Sigmoid colon (tissue), 7 donors: Measurements from ENCODE around the gene KCNB1. TPM values are rescaled to one million over a fixed set of nuclear protein-coding genes. Genes with fewer than 3 reads are reported as not detected.

Experiments used
- DNase-seq: peaks from one replicate; pipeline ENCODE4 v3.0.0-alpha.2; 2019
- H3K27ac ChIP-seq, 4 donors: fragments of 200-600 bp; sonication (generic); one replicate each; pipeline ENCODE4 v1.5.1; 2016 to 2019; ENCODE audit warnings: mild to moderate bottlenecking in 1 of 4
- H3K27me3 ChIP-seq, 3 donors: fragments of 200-600 bp; sonication (generic); one replicate each; pipeline ENCODE4 v1.5.1; 2019; ENCODE audit warnings: mild to moderate bottlenecking in 1 of 3
- H3K36me3 ChIP-seq, 4 donors: fragments of 200-600 bp; sonication (generic); one replicate each; pipeline ENCODE4 v1.5.1; 2016 to 2019
- H3K4me1 ChIP-seq, 4 donors: fragments of 200-600 bp; sonication (generic); one replicate each; pipeline ENCODE4 v1.5.1; 2017 to 2019
- H3K4me3 ChIP-seq, 4 donors: fragments of 200-600 bp; sonication (generic); one replicate each; pipeline ENCODE4 v1.5.1; 2017 to 2019; ENCODE audit warnings: mild to moderate bottlenecking in 2 of 4, moderate library complexity in 1 of 4
- H3K9me3 ChIP-seq, 4 donors: fragments of 200-600 bp in 3 of 4; sonication (generic) in 3 of 4; one replicate each; pipeline versions ENCODE4 v1.5.1 to v1.6.1; 2013 to 2019
- CTCF ChIP-seq, 4 experiments: fragments of 450-650 bp in 3 of 4; fragments of 200-600 bp in 1 of 4; IDR thresholded peaks; one replicate each; pipeline ENCODE4 v1.5.1; 2016 to 2019; ENCODE audit warnings: antibody characterized with exemption in 4 of 4, mild to moderate bottlenecking in 3 of 4, moderate library complexity in 2 of 4
- EP300 ChIP-seq, 4 donors: sonication (generic); formaldehyde crosslinking; IDR thresholded peaks; one replicate each; pipeline ENCODE4 v1.6.1; 2017; ENCODE audit warnings: antibody characterized with exemption in 4 of 4
- POLR2A ChIP-seq, 2 donors: fragments of 450-650 bp; IDR thresholded peaks; one replicate each; pipeline ENCODE4 v1.6.1; 2016; ENCODE audit warnings: antibody characterized with exemption in 2 of 2, mild to moderate bottlenecking in 2 of 2, moderate library complexity in 2 of 2
- POLR2AphosphoS5 ChIP-seq, 4 donors: sonication (generic); formaldehyde crosslinking; IDR thresholded peaks; one replicate each; pipeline ENCODE4 v1.6.1; 2017; ENCODE audit warnings: antibody characterized with exemption in 4 of 4
- WGBS, 2 donors: extraction: QIAGEN DNeasy Blood & Tissue Kit; methylation state at CpG; one replicate each; pipeline ENCODE4 v1.1.7; 2013; 5-methylcytosine and 5-hydroxymethylcytosine counted together
- intact Hi-C: fragments of 100-400 bp; cut with DNase I; formaldehyde crosslinking; loops from one replicate; pipeline ENCODE4 v1.15.1; 2023
- polyA plus RNA-seq, 3 donors: library from polyadenylated mRNA; stranded (reverse); fragments of 200-250 nt; gene quantifications; one replicate each; pipeline ENCODE4 v1.2.3, GENCODE V29; 2013
- total RNA-seq, 4 donors: library from RNA; depleted of rRNA; stranded (reverse); fragments of >200 nt; gene quantifications; one replicate each; pipeline ENCODE4 v1.1.0, GENCODE V29; 2016
- donor health status: healthy with polysubstance abuse.
- donor health status: Bipolar disorder and iron deficiency.
- donor health status: healthy.

KCNB1 gene
- total and polyA plus RNA-seq, 7 donors, result under 0.01 to 20.6 (median 14.6) TPM; not detected in 1

- DNase-seq, result peak; percentile 84
- no peaks in the 10 kb centered on the region for H3K36me3 ChIP-seq
- intact Hi-C loops, result loop anchor here (2.0 kb wide), 1 partner anchor 53 kb away; no protein-coding TSS in a partner anchor
- H3K9me3 ChIP-seq, result no peaks in the 10 kb centered on the region
- H3K27ac ChIP-seq, result peak overlapping the region; percentile 89 to 97 (median 92)
- 76 to 81% methylated on average over 4 of the region's 4 CpGs for WGBS, 2 donors
- no peak overlapping the region for H3K4me3 ChIP-seq
- no peaks in the 10 kb centered on the region for H3K27me3 ChIP-seq
- H3K4me1 ChIP-seq, result peaks cover 0 to 75% (median 60%) of the 10 kb centered on the region in 4 donors
- TF ChIP-seq POLR2AphosphoS5 (IDR thresholded peaks at IDR 0.05), result peak; percentile 34 to 82 (median 72)
- TF ChIP-seq POLR2A (IDR thresholded peaks at IDR 0.05), result no peak
- peak in 3 of 4 donors; percentile 23 to 85 (median 24) for TF ChIP-seq EP300 (IDR thresholded peaks at IDR 0.05)
Measured at GRCh38 chr20:49394264-49394663, 88.2 kb downstream of the KCNB1 start.

GRCh38 chr20:49393803-49394202 is 88.7 kb downstream of the KCNB1 start:
- WGBS, 2 donors, result 58 to 59% methylated on average over 1 of the region's 1 CpG
- Histone ChIP-seq H3K36me3 (no peaks in the 10 kb centered on the region), H3K4me3 (no peak overlapping the region), H3K27ac (peak overlapping the region; percentile 89 to 97 (median 92)), H3K4me1 (peaks cover 0 to 75% (median 60%) of the 10 kb centered on the region in 4 donors), H3K9me3 (no peaks in the 10 kb centered on the region), H3K27me3 (no peaks in the 10 kb centered on the region)
- no peak for DNase-seq
- TF ChIP-seq CTCF (IDR thresholded peaks at IDR 0.05) (no peak), EP300 (IDR thresholded peaks at IDR 0.05) (no peak), POLR2A (IDR thresholded peaks at IDR 0.05) (no peak), POLR2AphosphoS5 (IDR thresholded peaks at IDR 0.05) (no peak)
- intact Hi-C loops, result loop anchor here (2.0 kb wide), 1 partner anchor 53 kb away; no protein-coding TSS in a partner anchor

- H3K4me1 ChIP-seq, result peaks cover 0 to 76% (median 60%) of the 10 kb centered on the region in 4 donors
- WGBS, 2 donors, result 66 to 84% methylated on average over 4 of the region's 4 CpGs
- no peak for DNase-seq
- H3K27ac ChIP-seq, result peak overlapping the region in 3 of 4 donors; percentile 89 to 97 (median 90)
- intact Hi-C loops, result no loop called here
- no peaks in the 10 kb centered on the region for H3K36me3 ChIP-seq
- no peaks in the 10 kb centered on the region for H3K27me3 ChIP-seq
- TF ChIP-seq EP300 (IDR thresholded peaks at IDR 0.05) (no peak), CTCF (IDR thresholded peaks at IDR 0.05) (no peak), POLR2AphosphoS5 (IDR thresholded peaks at IDR 0.05) (no peak), POLR2A (IDR thresholded peaks at IDR 0.05) (no peak)
- H3K9me3 ChIP-seq, result no peaks in the 10 kb centered on the region
- H3K4me3 ChIP-seq, result no peak overlapping the region
Measured at GRCh38 chr20:49392745-49393144, 89.7 kb downstream of the KCNB1 start.

- Histone ChIP-seq H3K4me1 (peaks cover 0 to 76% (median 64%) of the 10 kb centered on the region in 4 donors), H3K36me3 (no peaks in the 10 kb centered on the region), H3K4me3 (no peak overlapping the region), H3K27me3 (no peaks in the 10 kb centered on the region), H3K27ac (peak overlapping the region; percentile 6 to 90 (median 42)), H3K9me3 (no peaks in the 10 kb centered on the region)
- TF ChIP-seq POLR2A (IDR thresholded peaks at IDR 0.05) (no peak), EP300 (IDR thresholded peaks at IDR 0.05) (no peak), POLR2AphosphoS5 (IDR thresholded peaks at IDR 0.05) (no peak), CTCF (IDR thresholded peaks at IDR 0.05) (no peak)
- 68 to 70% methylated on average over 7 of the region's 7 CpGs for WGBS, 2 donors
- DNase-seq, result no peak
- intact Hi-C loops, result no loop called here
Measured at GRCh38 chr20:49391404-49392245, 90.8 kb downstream of the KCNB1 start.

GRCh38 chr20:49389854-49390253 is 92.6 kb downstream of the KCNB1 start:
- Histone ChIP-seq H3K4me3 (no peak overlapping the region), H3K36me3 (no peaks in the 10 kb centered on the region), H3K27me3 (no peaks in the 10 kb centered on the region), H3K9me3 (no peaks in the 10 kb centered on the region), H3K27ac (peak overlapping the region; percentile 66 to 91 (median 82)), H3K4me1 (peaks cover 0 to 78% (median 57%) of the 10 kb centered on the region in 4 donors)
- DNase-seq, result no peak
- WGBS, 2 donors, result 79 to 85% methylated on average over 2 of the region's 2 CpGs
- intact Hi-C loops, result loop anchor here (5.0 kb wide), 1 partner anchor 32 kb away; no protein-coding TSS in a partner anchor
- TF ChIP-seq EP300 (IDR thresholded peaks at IDR 0.05) (no peak), POLR2A (IDR thresholded peaks at IDR 0.05) (no peak), CTCF (IDR thresholded peaks at IDR 0.05) (no peak), POLR2AphosphoS5 (IDR thresholded peaks at IDR 0.05) (no peak)
